GM12801 (cell line): ENCODE results near the gene CHRNB2.

Experiments
- TF ChIP-seq, protein P1 (sequence below): IDR thresholded peaks from one replicate; pipeline ENCODE4 v1.5.1; 2011; ENCODE audit warnings: control low read depth; ENCODE audit not compliant: insufficient read length; ENCODE audit errors: extremely low read depth

Gene CHRNB2

DNA sequence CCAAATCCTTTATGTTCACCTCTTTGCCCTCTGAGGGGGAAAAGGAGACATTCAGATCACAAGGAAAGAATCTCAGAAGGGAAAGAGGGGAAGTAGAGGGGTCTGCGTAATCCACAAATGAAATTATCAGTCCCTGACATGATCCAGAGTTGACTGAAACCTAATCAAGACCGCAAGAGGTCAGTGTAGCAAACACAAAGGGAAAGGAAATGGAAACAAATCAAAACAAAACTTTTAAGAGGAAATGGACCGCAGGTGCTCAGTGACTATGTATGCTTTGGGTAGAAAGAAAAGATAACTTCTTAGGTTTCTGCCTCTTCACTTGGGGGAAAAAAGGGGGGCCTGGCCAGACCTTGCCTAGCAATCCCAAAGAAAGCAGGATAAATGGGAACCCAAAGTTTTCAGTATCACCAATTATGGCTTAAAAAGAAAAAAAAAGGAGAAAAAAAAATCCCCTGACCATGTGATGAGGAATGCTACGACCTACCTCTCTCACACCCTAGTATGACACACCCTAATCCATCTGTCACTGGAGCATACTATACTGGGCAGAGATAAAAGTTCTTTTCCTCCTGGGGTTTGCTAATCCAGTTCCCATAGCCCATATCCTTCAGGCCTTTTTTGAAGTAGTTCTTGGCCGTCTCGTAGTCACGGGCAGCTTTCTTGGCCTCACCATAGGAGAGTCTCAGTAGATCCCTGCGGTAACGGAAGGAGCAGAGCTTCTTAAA lies 16.9 kb downstream of the CHRNB2 start:
- TF ChIP-seq, protein P1, sequence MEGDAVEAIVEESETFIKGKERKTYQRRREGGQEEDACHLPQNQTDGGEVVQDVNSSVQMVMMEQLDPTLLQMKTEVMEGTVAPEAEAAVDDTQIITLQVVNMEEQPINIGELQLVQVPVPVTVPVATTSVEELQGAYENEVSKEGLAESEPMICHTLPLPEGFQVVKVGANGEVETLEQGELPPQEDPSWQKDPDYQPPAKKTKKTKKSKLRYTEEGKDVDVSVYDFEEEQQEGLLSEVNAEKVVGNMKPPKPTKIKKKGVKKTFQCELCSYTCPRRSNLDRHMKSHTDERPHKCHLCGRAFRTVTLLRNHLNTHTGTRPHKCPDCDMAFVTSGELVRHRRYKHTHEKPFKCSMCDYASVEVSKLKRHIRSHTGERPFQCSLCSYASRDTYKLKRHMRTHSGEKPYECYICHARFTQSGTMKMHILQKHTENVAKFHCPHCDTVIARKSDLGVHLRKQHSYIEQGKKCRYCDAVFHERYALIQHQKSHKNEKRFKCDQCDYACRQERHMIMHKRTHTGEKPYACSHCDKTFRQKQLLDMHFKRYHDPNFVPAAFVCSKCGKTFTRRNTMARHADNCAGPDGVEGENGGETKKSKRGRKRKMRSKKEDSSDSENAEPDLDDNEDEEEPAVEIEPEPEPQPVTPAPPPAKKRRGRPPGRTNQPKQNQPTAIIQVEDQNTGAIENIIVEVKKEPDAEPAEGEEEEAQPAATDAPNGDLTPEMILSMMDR: no peak

DNA sequence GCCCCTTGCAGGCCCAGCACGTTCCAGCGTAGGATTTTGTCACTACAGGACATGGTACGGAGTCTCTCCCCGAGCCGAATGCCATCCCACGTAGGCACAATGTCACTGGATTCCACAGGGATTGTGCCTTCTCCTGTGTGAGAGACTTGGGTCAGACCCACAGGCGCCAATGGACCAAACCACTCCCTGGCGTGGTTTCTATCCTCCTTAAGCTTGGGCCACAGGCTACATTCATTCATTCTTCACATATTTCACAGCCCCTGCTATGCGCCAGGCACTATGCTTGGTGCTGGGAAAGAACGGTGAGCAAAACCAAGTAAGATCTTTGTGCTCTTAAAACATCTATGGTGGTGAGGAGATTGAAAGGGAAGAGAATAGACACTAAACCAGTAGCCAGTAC lies 18.7 kb downstream of the CHRNB2 start:
- TF ChIP-seq, protein P1: no peak

DNA sequence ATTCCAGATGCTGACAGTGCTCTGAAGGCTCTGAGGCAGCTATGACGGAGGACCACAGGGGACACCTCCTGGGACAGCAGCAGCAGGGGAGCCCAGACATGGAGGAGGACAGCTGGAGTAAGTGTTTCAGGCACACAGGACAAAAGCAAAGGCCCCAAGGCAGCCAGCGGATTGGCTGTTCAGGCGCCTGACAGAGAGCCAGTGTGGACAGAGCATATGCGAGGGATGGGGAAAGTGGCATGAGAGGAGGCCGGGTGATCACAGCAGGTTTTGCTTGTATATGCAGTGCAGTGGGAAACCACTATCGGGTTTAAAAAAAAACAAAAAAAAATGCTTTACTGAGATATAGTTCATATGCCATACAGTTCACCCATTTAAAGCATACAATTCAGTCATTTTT lies 19.1 kb downstream of the CHRNB2 start:
- TF ChIP-seq, protein P1: no peak

DNA sequence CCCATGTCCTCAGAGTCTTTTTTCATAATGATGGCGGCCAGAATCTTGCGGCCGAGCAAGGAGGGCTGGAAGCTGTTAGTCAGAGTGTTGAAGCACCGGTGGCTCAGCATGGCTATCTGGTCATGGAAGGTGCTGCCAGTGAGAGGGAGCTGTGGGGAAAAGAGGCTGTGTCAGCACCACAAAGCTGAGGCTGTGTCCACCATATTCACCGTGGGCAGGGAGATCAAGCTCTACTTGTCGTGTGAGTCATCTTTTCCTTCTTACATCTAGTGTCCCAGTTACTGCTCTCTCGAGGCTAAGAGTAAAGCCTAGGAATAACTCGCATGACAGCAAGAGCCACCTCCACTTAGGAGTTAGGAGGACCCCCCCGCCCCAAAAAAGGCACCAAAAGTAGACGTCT lies 22.2 kb downstream of the CHRNB2 start:
- TF ChIP-seq, protein P1: no peak

DNA sequence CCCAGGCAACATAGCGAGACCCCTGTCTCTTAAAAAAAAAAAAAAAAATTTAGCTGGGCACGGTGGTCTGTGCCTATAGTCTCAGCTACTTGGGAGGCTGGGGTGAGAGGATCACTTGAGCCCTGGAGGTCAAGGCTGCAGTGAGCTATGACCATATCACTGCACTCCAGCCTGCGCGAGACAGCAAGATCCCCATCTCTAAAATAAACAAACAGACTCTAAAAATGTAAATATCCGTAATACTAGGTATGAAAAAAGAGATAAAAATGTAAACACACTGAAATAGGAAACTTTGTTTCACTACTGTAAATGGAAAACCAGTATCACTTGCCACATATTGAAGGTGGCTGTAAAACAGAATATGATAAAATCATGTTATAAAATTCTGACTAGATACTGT lies 23.2 kb downstream of the CHRNB2 start:
- TF ChIP-seq, protein P1: no peak

DNA sequence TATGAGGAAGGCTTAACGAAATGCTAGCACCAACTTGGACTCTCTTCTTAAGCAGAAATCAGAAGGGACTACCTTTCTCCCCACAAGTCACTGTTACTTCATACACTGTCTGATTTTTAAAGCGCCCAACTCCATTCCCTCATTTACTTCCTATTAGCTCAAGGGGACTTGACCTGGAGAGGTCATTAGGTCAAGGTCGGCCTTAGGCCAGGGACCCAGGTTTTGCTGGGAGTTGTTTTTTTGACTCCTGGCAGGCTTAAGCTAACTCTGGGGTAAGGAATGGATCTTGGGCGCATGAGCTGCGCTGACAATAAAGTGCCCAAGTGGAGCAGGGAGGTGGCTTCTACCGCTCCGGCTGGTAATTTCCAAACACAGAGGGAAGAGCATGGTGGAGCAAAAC lies 23.6 kb downstream of the CHRNB2 start:
- TF ChIP-seq, protein P1: no peak

DNA sequence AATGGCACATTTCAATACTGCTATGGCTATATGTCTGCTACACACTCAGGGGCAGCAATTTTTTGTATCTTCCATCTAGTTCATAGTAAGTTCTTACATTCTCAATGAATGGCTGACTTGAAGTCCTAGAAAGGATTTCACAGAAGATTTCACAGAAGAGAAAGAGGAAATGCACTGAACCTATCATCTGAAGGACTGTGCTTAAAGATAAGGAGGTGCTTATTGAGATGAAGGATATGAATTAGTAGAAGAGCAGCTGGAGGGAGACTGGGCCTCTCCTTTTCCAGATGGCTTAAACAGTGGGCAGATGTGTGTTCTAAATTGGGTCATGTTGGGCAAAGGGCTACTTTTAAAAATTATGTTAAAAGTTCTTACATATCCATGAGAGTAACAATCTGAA lies 25.8 kb downstream of the CHRNB2 start:
- TF ChIP-seq, protein P1: no peak
